HFF-Myc (cell line): Measurements from ENCODE around the gene DCAF5.
"Not testable (repeated sequence)": the region's sequence is repeated elsewhere in the genome, so short reads cannot be mapped to it uniquely, and the experiment has no call there.

Experiments used
- DNase-seq: peaks from one replicate; pipeline ENCODE4 v3.0.0-alpha.2; 2011; ENCODE audit warnings: low read depth; ENCODE audit errors: extremely low read depth
- H3K4me3 ChIP-seq: replicated peaks from 2 replicates; pipeline ENCODE4 v1.5.1; 2011; ENCODE audit warnings: low read depth, mild to moderate bottlenecking, control low read depth, low read length
- CTCF ChIP-seq: IDR thresholded peaks from 2 replicates; pipeline ENCODE4 v1.5.1; 2012; ENCODE audit warnings: mild to moderate bottlenecking, low read depth, low read length, control low read depth; ENCODE audit errors: missing control alignments

Gene DCAF5, protein sequence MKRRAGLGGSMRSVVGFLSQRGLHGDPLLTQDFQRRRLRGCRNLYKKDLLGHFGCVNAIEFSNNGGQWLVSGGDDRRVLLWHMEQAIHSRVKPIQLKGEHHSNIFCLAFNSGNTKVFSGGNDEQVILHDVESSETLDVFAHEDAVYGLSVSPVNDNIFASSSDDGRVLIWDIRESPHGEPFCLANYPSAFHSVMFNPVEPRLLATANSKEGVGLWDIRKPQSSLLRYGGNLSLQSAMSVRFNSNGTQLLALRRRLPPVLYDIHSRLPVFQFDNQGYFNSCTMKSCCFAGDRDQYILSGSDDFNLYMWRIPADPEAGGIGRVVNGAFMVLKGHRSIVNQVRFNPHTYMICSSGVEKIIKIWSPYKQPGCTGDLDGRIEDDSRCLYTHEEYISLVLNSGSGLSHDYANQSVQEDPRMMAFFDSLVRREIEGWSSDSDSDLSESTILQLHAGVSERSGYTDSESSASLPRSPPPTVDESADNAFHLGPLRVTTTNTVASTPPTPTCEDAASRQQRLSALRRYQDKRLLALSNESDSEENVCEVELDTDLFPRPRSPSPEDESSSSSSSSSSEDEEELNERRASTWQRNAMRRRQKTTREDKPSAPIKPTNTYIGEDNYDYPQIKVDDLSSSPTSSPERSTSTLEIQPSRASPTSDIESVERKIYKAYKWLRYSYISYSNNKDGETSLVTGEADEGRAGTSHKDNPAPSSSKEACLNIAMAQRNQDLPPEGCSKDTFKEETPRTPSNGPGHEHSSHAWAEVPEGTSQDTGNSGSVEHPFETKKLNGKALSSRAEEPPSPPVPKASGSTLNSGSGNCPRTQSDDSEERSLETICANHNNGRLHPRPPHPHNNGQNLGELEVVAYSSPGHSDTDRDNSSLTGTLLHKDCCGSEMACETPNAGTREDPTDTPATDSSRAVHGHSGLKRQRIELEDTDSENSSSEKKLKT

GRCh38 chr14:69152902-69153151 is at the start of gene DCAF5:
DCAF5 (minus strand) TSS chr14:69153119; CDS start chr14:69152978, 141 bp downstream.
- TF ChIP-seq CTCF, result no peak
- DNase-seq, result no peak
- H3K4me3 ChIP-seq, result peak within 1 kb of the TSS; percentile 81

DNA sequence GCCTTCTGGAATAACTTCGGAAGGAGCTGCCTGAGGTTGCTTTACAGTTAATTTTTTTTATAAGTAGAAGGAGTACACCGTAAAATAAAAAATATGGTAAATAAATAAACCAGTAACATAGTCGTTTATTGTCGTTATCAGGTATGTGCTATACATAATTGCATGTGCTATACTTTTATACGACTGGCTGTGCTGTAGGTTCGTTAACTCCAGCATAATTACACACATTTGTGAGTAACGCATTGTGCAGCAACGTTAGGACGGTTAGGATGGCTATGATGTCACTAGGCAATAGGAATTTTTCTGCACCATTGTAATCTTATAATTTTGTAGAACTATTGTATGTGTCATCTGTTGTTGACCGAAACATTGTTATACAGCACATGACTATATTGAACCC is 46.9 kb upstream of the DCAF5 start:
- no peak overlapping the region for H3K4me3 ChIP-seq
- no peak for TF ChIP-seq CTCF
- no peak for DNase-seq

DNA sequence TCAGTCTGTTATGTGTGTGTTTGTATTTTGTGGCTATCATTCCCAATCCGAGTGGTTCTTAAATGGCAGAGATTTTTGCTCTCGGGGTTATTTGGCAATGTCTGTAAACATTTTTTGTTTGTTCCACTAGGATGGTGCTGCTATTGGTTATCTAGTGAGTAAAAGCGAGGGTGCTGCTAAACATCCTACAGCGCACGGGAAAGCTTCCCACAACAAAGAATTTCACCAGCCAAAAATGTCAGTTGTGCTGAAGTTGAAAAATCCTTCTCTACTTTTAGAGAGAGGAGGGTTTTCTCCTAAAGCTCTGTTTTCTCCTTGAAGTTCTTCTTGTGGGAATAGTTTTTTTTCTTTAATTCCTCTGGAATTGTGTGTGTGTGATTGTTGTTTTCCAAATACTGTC is 40.8 kb upstream of the DCAF5 start:
- DNase-seq, result no peak
- TF ChIP-seq CTCF, result no peak

DNA sequence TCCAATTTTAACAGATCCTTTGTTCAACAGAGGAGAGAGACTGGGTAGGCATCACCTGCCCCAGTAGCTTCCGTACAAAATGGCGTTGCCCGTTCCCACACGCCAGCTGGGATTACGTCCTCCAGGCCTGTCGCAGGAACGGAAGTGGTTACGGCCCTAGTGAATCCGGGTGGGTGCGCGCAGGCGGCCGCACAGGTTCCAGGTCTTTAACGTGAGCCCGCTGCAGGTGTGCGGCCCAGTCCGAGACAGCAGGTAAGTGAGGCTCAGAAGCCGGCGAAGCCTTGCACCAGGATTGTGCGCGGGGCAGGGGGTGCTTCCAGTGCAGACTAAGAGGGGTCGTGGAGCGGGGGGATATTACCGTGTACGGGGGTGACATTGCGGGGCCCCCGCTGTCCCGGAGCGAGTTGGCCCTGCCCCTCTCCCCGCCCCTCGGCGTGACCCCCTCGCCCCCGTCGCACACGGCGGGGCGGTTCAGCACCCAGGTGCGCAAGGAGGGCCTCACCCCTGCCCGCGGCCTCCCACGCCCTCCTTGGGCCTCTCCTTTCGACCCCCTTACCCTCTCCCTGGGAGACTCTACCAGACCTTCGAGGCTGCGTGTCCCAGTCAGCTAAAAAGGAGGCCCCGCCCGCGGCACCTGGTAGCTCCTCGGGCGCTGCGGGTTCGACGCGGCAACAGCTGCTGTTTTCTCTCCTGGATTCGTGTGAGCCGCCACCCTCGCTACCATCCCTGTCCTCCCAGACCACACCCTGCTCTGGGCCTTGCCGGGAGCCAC is 38.6 kb upstream of the DCAF5 start, which contains the start of gene EXD2:
TSS of gene EXD2 (plus strand) at position 159 of the 772 bp plus-strand sequence. CDS start 17,973 bp downstream, outside the sequence.
- H3K4me3 ChIP-seq, result peak within 1 kb of the TSS; percentile 64
- peak; percentile 59 for DNase-seq
- no peak for TF ChIP-seq CTCF

More for the DNA sequence above, 40.8 kb upstream of the DCAF5 start:
- H3K4me3 ChIP-seq, result no peak overlapping the region

GRCh38 chr14:69190191-69190590 is 37.3 kb upstream of the DCAF5 start:
- no peak for DNase-seq
- TF ChIP-seq CTCF, result no peak
- no peak overlapping the region for H3K4me3 ChIP-seq

DNA sequence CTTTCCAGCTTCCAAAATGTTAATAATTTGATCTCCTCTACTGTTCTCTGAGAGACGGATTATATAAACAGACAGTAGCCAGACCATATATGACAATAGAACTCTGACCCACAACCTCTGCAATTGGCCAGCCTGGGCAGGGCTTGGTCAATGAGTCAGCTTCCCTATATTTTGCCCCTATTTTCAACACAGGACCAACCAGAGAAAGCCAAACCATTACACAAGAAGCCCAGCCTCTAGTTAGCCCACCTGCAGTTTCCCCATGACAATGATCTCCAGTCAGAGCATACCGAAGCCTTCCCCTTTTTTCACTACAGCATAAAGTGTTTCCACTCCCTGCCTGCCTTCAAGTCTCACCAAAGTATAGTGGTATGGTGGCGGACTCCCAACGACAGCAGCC is 30.8 kb upstream of the DCAF5 start:
- no peak for DNase-seq
- no peak overlapping the region for H3K4me3 ChIP-seq
- TF ChIP-seq CTCF, result no peak

DNA sequence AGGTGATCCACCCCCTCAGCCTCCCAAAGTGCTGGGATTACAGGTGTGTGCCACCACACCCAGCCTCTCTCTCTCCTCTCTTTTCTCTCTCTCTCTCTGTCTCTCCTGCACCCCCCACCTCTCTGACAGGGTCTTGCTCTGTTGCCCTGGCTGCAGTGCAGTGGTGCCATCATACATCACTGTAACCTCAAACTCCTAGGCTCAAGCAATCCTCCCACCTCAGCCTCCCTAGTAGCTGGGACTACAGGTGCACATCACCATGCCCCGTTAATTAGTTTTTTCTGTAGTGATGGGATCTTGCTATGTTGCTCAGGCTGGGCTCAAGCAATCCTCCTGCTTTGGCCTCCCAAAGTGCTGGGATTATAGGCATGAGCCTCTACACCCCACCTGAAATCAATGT is 29.7 kb upstream of the DCAF5 start:
- DNase-seq, H3K4me3 ChIP-seq: not testable (repeated sequence)
